ENCODE data around the gene ZIC2. TPM values are rescaled to one million over a fixed set of nuclear protein-coding genes. Genes with fewer than 3 reads are reported as not detected.

Gene ZIC2
- polyA plus RNA-seq, 4 donors = 0.04 TPM; not detected in 3

DNA sequence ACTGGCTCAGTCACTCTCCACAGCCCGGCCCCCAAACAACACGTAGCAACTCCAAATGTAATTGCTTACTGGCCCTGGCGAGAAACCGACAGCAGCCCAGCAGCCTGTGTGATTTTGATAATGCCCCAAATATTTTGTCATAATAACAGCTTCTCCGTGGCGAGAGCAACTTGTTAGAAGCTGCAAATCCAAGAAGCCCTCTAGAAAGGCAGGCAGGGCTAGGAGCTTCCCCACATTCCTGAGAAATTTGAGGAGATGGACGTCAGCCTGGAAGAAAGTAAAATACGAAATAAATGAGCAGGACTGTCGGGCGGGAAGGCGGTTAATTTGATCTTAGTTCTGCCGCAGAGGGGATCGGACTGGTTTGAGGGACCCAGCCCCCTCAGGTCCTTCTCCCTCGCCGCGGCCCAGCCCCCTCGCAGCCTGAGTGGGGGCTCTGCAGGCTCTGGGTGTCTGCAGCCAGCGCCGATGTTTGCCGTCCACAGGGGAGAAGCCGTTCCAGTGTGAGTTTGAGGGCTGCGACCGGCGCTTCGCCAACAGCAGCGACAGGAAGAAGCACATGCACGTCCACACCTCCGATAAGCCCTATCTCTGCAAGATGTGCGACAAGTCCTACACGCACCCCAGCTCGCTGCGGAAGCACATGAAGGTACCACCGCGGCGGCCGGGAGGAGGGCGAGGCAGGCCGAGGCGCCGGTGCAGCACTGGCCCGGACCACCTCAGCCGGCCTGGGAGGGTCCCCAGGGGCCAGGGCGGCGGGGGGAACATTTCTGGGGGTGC is 3.1 kb downstream of the ZIC2 start:
- WGBS, 3 donors = 4 to 10% (median 6%) methylated on average over 38 to 44 of the region's 44 CpGs
- Histone ChIP-seq H3K4me1 (ENCODE audit: control insufficient read depth in 3 of 3, insufficient read depth in 2 of 3, low read depth in 1 of 3, low read length in 2 of 3) (peaks cover 3 to 7% (median 6%) of the 10 kb centered on the region in 3 donors), H3K27ac (ENCODE audit: low read depth in 1 of 3, low read length in 2 of 3) (no peak overlapping the region), H3K36me3 (ENCODE audit: control insufficient read depth in 3 of 3, insufficient read depth in 2 of 3, low read depth in 1 of 3, low read length in 3 of 3) (no peaks in the 10 kb centered on the region), H3K27me3 (ENCODE audit: control insufficient read depth in 3 of 3, insufficient read depth in 3 of 3, low read length in 3 of 3) (peaks cover 23 to 85% (median 79%) of the 10 kb centered on the region in 3 donors), H3K9me3 (ENCODE audit: control insufficient read depth in 2 of 2, insufficient read depth in 1 of 2, low read depth in 1 of 2, low read length in 1 of 2) (peaks cover 0 to 3% of the 10 kb centered on the region in 2 donors), H3K4me3 (ENCODE audit: low read depth in 1 of 3, low read length in 3 of 3) (no peak overlapping the region)
- peak in 1 of 2 donors; percentile 34 for DNase-seq
- FAIRE-seq = no peak

DNA sequence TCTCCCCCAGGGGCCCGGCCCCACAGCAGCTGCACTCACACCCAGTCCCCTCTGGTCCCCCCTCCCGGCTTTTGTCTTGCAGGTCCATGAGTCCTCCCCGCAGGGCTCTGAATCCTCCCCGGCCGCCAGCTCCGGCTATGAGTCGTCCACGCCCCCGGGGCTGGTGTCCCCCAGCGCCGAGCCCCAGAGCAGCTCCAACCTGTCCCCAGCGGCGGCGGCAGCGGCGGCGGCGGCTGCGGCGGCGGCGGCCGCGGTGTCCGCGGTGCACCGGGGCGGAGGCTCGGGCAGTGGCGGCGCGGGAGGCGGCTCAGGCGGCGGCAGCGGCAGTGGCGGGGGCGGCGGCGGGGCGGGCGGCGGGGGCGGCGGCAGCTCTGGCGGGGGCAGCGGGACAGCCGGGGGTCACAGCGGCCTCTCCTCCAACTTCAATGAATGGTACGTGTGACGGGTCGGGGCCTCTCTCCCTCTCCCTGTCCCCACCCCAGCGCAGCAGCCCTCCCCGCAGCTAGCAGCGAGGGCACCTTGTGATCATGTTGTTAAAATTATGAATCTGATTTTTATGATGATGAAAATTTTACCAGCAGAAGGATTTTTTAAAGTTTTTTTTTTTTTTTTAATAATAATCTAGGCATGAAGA is 3.8 kb downstream of the ZIC2 start:
- peaks cover 0 to 3% of the 10 kb centered on the region in 2 donors for H3K9me3 ChIP-seq (ENCODE audit: control insufficient read depth in 2 of 2, insufficient read depth in 1 of 2, low read depth in 1 of 2, low read length in 1 of 2)
- 1 to 3% (median 2%) methylated on average over 17 to 55 of the region's 55 CpGs for WGBS, 3 donors
- peaks cover 25 to 86% (median 79%) of the 10 kb centered on the region in 3 donors for H3K27me3 ChIP-seq (ENCODE audit: control insufficient read depth in 3 of 3, insufficient read depth in 3 of 3, low read length in 3 of 3)
- FAIRE-seq (no peak), DNase-seq (peak in 1 of 2 donors; percentile 27)
- no peak overlapping the region for H3K27ac ChIP-seq (ENCODE audit: low read depth in 1 of 3, low read length in 2 of 3)
- H3K4me1 ChIP-seq (ENCODE audit: control insufficient read depth in 3 of 3, insufficient read depth in 2 of 3, low read depth in 1 of 3, low read length in 2 of 3) = peaks cover 3 to 8% (median 3%) of the 10 kb centered on the region in 3 donors
- peak overlapping the region in 1 of 3 donors; percentile 20 for H3K4me3 ChIP-seq (ENCODE audit: low read depth in 1 of 3, low read length in 3 of 3)
- H3K36me3 ChIP-seq (ENCODE audit: control insufficient read depth in 3 of 3, insufficient read depth in 2 of 3, low read depth in 1 of 3, low read length in 3 of 3) = no peaks in the 10 kb centered on the region

- 27 to 33% (median 33%) methylated on average over 15 of the region's 15 CpGs for WGBS, 3 donors
- peaks cover 0 to 3% of the 10 kb centered on the region in 2 donors for H3K9me3 ChIP-seq (ENCODE audit: control insufficient read depth in 2 of 2, insufficient read depth in 1 of 2, low read depth in 1 of 2, low read length in 1 of 2)
- FAIRE-seq = no peak
- peaks cover 25 to 88% (median 85%) of the 10 kb centered on the region in 3 donors for H3K27me3 ChIP-seq (ENCODE audit: control insufficient read depth in 3 of 3, insufficient read depth in 3 of 3, low read length in 3 of 3)
- peak in 1 of 2 donors; percentile 37 for DNase-seq
- H3K4me3 ChIP-seq (ENCODE audit: low read depth in 1 of 3, low read length in 3 of 3) = no peak overlapping the region
- H3K27ac ChIP-seq (ENCODE audit: low read depth in 1 of 3, low read length in 2 of 3) = no peak overlapping the region
- peaks cover 2 to 8% (median 3%) of the 10 kb centered on the region in 3 donors for H3K4me1 ChIP-seq (ENCODE audit: control insufficient read depth in 3 of 3, insufficient read depth in 2 of 3, low read depth in 1 of 3, low read length in 2 of 3)
- no peaks in the 10 kb centered on the region for H3K36me3 ChIP-seq (ENCODE audit: control insufficient read depth in 3 of 3, insufficient read depth in 2 of 3, low read depth in 1 of 3, low read length in 3 of 3)
Measured at GRCh38 chr13:99985886-99986527, 4.4 kb downstream of the ZIC2 start.

DNA sequence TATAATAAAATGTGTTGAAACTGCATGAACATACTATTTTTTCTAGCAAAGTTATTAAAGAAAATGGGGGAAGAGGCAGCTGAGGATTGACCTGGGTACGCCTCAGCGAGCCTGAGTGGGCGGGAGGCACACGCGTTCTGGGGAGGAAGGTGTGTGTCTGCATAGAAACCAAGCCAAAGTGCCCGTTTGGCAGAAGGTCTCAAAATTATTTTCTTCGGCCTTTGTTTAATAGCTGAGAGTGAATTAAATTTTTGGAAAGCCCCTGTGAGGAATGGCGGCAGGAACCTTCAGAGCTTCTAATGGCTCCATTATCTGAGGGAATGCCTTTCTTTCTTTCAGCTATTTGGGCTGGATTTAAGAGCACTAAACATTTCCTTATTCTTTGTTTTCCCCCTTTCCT is 5.2 kb downstream of the ZIC2 start:
- FAIRE-seq = no peak
- WGBS, 3 donors = 35 to 37% (median 35%) methylated on average over 8 of the region's 8 CpGs
- peaks cover 2 to 8% (median 3%) of the 10 kb centered on the region in 3 donors for H3K4me1 ChIP-seq (ENCODE audit: control insufficient read depth in 3 of 3, insufficient read depth in 2 of 3, low read depth in 1 of 3, low read length in 2 of 3)

GRCh38 chr13:99987154-99988019 is 5.8 kb downstream of the ZIC2 start:
- 7 to 16% (median 8%) methylated on average over 20 of the region's 20 CpGs for WGBS, 3 donors
- Histone ChIP-seq H3K4me3 (ENCODE audit: low read depth in 1 of 3, low read length in 3 of 3) (no peak overlapping the region), H3K36me3 (ENCODE audit: control insufficient read depth in 3 of 3, insufficient read depth in 2 of 3, low read depth in 1 of 3, low read length in 3 of 3) (no peaks in the 10 kb centered on the region), H3K27me3 (ENCODE audit: control insufficient read depth in 3 of 3, insufficient read depth in 3 of 3, low read length in 3 of 3) (peaks cover 17 to 98% (median 88%) of the 10 kb centered on the region in 3 donors), H3K27ac (ENCODE audit: low read depth in 1 of 3, low read length in 2 of 3) (no peak overlapping the region), H3K4me1 (ENCODE audit: control insufficient read depth in 3 of 3, insufficient read depth in 2 of 3, low read depth in 1 of 3, low read length in 2 of 3) (peaks cover 2 to 8% (median 3%) of the 10 kb centered on the region in 3 donors), H3K9me3 (ENCODE audit: control insufficient read depth in 2 of 2, insufficient read depth in 1 of 2, low read depth in 1 of 2, low read length in 1 of 2) (peaks cover 0 to 3% of the 10 kb centered on the region in 2 donors)
- FAIRE-seq (no peak), DNase-seq (peak in 1 of 2 donors; percentile 32)

More for the DNA sequence above, 5.2 kb downstream of the ZIC2 start:
- DNase-seq = no peak
- Histone ChIP-seq H3K27ac (ENCODE audit: low read depth in 1 of 3, low read length in 2 of 3) (no peak overlapping the region), H3K36me3 (ENCODE audit: control insufficient read depth in 3 of 3, insufficient read depth in 2 of 3, low read depth in 1 of 3, low read length in 3 of 3) (no peaks in the 10 kb centered on the region), H3K27me3 (ENCODE audit: control insufficient read depth in 3 of 3, insufficient read depth in 3 of 3, low read length in 3 of 3) (peaks cover 23 to 92% (median 87%) of the 10 kb centered on the region in 3 donors), H3K4me3 (ENCODE audit: low read depth in 1 of 3, low read length in 3 of 3) (no peak overlapping the region), H3K9me3 (ENCODE audit: control insufficient read depth in 2 of 2, insufficient read depth in 1 of 2, low read depth in 1 of 2, low read length in 1 of 2) (peaks cover 0 to 3% of the 10 kb centered on the region in 2 donors)

- Histone ChIP-seq H3K36me3 (ENCODE audit: control insufficient read depth in 3 of 3, insufficient read depth in 2 of 3, low read depth in 1 of 3, low read length in 3 of 3) (no peaks in the 10 kb centered on the region), H3K9me3 (ENCODE audit: control insufficient read depth in 2 of 2, insufficient read depth in 1 of 2, low read depth in 1 of 2, low read length in 1 of 2) (peaks cover 0 to 3% of the 10 kb centered on the region in 2 donors), H3K4me1 (ENCODE audit: control insufficient read depth in 3 of 3, insufficient read depth in 2 of 3, low read depth in 1 of 3, low read length in 2 of 3) (peaks cover 2 to 8% (median 3%) of the 10 kb centered on the region in 3 donors), H3K27ac (ENCODE audit: low read depth in 1 of 3, low read length in 2 of 3) (no peak overlapping the region), H3K27me3 (ENCODE audit: control insufficient read depth in 3 of 3, insufficient read depth in 3 of 3, low read length in 3 of 3) (peaks cover 6 to 93% (median 80%) of the 10 kb centered on the region in 3 donors), H3K4me3 (ENCODE audit: low read depth in 1 of 3, low read length in 3 of 3) (peak overlapping the region in 1 of 3 donors; percentile 5)
- DNase-seq = no peak
- WGBS, 3 donors = 7 to 9% (median 8%) methylated on average over 36 to 43 of the region's 43 CpGs
- no peak for FAIRE-seq
Measured at GRCh38 chr13:99988529-99989275, 7.1 kb downstream of the ZIC2 start.

GRCh38 chr13:99989276-99990125 is 7.9 kb downstream of the ZIC2 start:
- Histone ChIP-seq H3K4me1 (ENCODE audit: control insufficient read depth in 3 of 3, insufficient read depth in 2 of 3, low read depth in 1 of 3, low read length in 2 of 3) (peaks cover 2 to 8% (median 3%) of the 10 kb centered on the region in 3 donors), H3K36me3 (ENCODE audit: control insufficient read depth in 3 of 3, insufficient read depth in 2 of 3, low read depth in 1 of 3, low read length in 3 of 3) (no peaks in the 10 kb centered on the region), H3K9me3 (ENCODE audit: control insufficient read depth in 2 of 2, insufficient read depth in 1 of 2, low read depth in 1 of 2, low read length in 1 of 2) (peaks cover 0 to 3% of the 10 kb centered on the region in 2 donors), H3K27me3 (ENCODE audit: control insufficient read depth in 3 of 3, insufficient read depth in 3 of 3, low read length in 3 of 3) (peaks cover 10 to 89% (median 76%) of the 10 kb centered on the region in 3 donors), H3K4me3 (ENCODE audit: low read depth in 1 of 3, low read length in 3 of 3) (no peak overlapping the region), H3K27ac (ENCODE audit: low read depth in 1 of 3, low read length in 2 of 3) (no peak overlapping the region)
- no peak for DNase-seq
- 3 to 8% (median 6%) methylated on average over 42 of the region's 42 CpGs for WGBS, 3 donors
- FAIRE-seq = no peak

Data from small intestine (tissue), 7 donors.